Superior temporal gyrus (tissue), 1 donor: ENCODE data around the gene CADM1.

Experiments
- DNase-seq: peaks from one replicate; pipeline ENCODE4 v3.0.0-alpha.2; 2016; ENCODE audit errors: extremely low spot score

The CADM1 gene

GRCh38 chr11:115352805-115353485, 151.3 kb downstream of the CADM1 start:
- DNase-seq, result no peak

GRCh38 chr11:115349335-115350017, 154.7 kb downstream of the CADM1 start:
- no peak for DNase-seq

- no peak for DNase-seq
These were observed 155.8 kb downstream of the CADM1 start for GRCh38 chr11:115348416-115348815.

GRCh38 chr11:115347106-115347505, 157.1 kb downstream of the CADM1 start:
- no peak for DNase-seq

- no peak for DNase-seq
These were observed 158.4 kb downstream of the CADM1 start for GRCh38 chr11:115345840-115346239.

- no peak for DNase-seq
These were observed 158.9 kb downstream of the CADM1 start for GRCh38 chr11:115345361-115345760.

GRCh38 chr11:115344846-115345245, 159.4 kb downstream of the CADM1 start:
- DNase-seq, result no peak

GRCh38 chr11:115342142-115342541, 162.1 kb downstream of the CADM1 start:
- DNase-seq, result no peak

- no peak for DNase-seq
These were observed 163.3 kb downstream of the CADM1 start for GRCh38 chr11:115340874-115341273.

GRCh38 chr11:115338476-115338875, 165.7 kb downstream of the CADM1 start:
- no peak for DNase-seq

- peak; percentile 88 for DNase-seq
These were observed 169.1 kb downstream of the CADM1 start for GRCh38 chr11:115334932-115335788.

GRCh38 chr11:115333949-115334348, 170.3 kb downstream of the CADM1 start:
- DNase-seq, result no peak

- DNase-seq, result no peak
These were observed 171.1 kb downstream of the CADM1 start for GRCh38 chr11:115333121-115333520.

- peak; percentile 66 for DNase-seq
These were observed 173.3 kb downstream of the CADM1 start for GRCh38 chr11:115330684-115331482.

- DNase-seq, result no peak
These were observed 177.7 kb downstream of the CADM1 start for GRCh38 chr11:115326526-115326925.

GRCh38 chr11:115325523-115325922, 178.7 kb downstream of the CADM1 start:
- peak; percentile 50 for DNase-seq

- peak; percentile 87 for DNase-seq
These were observed 179.4 kb downstream of the CADM1 start for GRCh38 chr11:115324581-115325432.

- DNase-seq, result no peak
These were observed 181.5 kb downstream of the CADM1 start for GRCh38 chr11:115322553-115323203.

GRCh38 chr11:115321605-115322289, 182.5 kb downstream of the CADM1 start:
- DNase-seq, result no peak
